ENCODE data around the gene TTLL8.

GRCh38 chr22:49999946-50000586 lies 58.0 kb downstream of the TTLL8 start:
- TF ChIP-seq BHLHE40 (IDR thresholded peaks at IDR 0.05; ENCODE audit: low read depth, low read length) (no peak), POLR2A (IDR thresholded peaks at IDR 0.05; ENCODE audit: low read length) (no peak), MAX (IDR thresholded peaks at IDR 0.05) (no peak), CTCF (IDR thresholded peaks at IDR 0.05) (no peak), RAD21 (conservative IDR thresholded peaks at IDR 0.05 in 1 of 2, IDR thresholded peaks at IDR 0.05 in 1 of 2) (no peak), CHD4 (IDR thresholded peaks at IDR 0.05; ENCODE audit: borderline replicate concordance) (no peak)

Measured in A549 (cell line).